ENCODE data around the gene AIF1.

AIF1 gene

DNA sequence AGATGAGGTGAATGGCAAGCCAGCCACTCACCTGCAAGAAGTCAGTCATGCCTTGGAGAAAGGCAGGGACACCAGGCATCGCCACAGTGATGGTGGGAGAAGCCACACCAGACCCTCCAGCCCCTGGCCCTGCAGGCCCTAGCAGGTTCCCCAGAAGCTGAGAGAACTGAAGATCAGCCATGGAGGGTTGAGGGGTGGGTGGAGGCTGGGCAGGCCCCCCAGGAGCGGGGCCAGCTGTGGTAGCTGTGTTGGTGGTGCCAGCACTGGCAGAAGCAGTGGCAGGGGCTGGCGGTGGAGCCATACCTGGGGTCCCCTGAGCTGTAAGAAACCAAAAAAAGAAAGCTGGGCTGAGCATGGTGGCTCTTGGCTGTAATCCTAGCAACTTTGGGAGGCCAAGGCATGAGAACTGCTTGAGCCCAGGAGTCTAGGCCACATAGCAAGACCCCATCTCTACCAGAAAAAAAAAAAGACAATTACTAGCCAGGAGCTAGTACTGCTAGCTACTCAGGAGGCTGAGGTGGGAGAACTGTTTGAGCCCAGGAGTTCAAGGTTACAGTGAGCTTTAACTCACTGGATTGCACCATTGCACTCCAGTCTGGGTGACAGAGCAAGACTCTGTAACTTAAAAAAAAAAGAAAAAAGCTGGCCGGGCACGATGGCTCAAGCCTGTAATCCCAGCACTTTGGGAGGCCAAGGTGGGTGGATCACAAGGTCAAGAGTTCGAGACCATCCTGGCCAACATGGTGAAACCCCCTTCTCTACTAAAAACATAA, 27.9 kb downstream of the AIF1 start:
- POLR2A ChIA-PET, result interaction anchor here (0.6 to 2.5 kb wide), 5 partner anchors 9 to 916 kb away, joined by 3 to 8 read pairs (median 4); no protein-coding TSS in a partner anchor
- TF ChIP-seq, protein P1, sequence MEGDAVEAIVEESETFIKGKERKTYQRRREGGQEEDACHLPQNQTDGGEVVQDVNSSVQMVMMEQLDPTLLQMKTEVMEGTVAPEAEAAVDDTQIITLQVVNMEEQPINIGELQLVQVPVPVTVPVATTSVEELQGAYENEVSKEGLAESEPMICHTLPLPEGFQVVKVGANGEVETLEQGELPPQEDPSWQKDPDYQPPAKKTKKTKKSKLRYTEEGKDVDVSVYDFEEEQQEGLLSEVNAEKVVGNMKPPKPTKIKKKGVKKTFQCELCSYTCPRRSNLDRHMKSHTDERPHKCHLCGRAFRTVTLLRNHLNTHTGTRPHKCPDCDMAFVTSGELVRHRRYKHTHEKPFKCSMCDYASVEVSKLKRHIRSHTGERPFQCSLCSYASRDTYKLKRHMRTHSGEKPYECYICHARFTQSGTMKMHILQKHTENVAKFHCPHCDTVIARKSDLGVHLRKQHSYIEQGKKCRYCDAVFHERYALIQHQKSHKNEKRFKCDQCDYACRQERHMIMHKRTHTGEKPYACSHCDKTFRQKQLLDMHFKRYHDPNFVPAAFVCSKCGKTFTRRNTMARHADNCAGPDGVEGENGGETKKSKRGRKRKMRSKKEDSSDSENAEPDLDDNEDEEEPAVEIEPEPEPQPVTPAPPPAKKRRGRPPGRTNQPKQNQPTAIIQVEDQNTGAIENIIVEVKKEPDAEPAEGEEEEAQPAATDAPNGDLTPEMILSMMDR (IDR thresholded peaks at IDR 0.05; ENCODE audit: control extremely low read depth, extremely low read depth, low read depth, missing control alignments), result no peak
- CTCF ChIA-PET, result interaction anchor here (1.1 to 1.6 kb wide), 5 partner anchors 9 to 87 kb away, joined by 3 to 6 read pairs (median 4); partner anchors contain the start of gene BAG6
- DNase-seq (ENCODE audit: extremely low spot score), result no peak

DNA sequence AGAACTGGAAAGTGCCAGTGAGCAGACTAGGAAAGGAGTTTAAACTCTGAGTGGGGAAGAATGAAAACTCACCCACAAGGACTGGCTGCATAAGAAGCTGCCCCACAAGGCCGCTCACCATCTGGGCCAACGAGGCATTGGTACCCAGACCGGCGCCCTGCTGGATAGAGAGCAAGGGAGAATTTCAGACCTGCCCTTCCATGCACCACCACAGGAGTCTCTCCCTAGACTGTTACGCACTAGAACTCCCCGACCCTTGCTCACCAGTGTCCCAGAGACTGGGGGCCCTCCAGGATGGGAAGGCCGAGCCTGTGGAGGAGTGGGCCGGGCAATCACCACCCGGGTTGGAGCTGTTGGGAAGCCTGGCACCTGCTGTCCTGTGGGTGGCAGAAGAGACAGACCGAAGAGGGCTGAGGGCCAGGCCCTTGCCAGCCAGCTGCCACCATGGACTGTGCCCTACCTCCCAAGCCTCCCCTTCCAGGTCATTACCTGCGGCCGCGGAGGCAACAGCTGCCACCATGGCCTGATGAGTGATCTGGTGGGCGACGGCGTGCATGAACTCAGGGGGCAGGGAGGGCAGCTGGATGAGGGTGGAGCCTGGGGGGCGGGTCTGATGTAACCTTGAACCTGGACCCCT, 28.9 kb downstream of the AIF1 start:
- TF ChIP-seq, protein P1 (IDR thresholded peaks at IDR 0.05; ENCODE audit: control extremely low read depth, extremely low read depth, low read depth, missing control alignments), result no peak
- ChIA-PET POLR2A (interaction anchor here (0.6 to 2.5 kb wide), 5 partner anchors 8 to 917 kb away, joined by 3 to 8 read pairs (median 4); no protein-coding TSS in a partner anchor), CTCF (interaction anchor here (1.0 to 1.6 kb wide), 8 partner anchors 9 to 88 kb away, joined by 3 to 6 read pairs (median 4); partner anchors contain the start of gene BAG6)
- no peak for DNase-seq (ENCODE audit: extremely low spot score)

DNA sequence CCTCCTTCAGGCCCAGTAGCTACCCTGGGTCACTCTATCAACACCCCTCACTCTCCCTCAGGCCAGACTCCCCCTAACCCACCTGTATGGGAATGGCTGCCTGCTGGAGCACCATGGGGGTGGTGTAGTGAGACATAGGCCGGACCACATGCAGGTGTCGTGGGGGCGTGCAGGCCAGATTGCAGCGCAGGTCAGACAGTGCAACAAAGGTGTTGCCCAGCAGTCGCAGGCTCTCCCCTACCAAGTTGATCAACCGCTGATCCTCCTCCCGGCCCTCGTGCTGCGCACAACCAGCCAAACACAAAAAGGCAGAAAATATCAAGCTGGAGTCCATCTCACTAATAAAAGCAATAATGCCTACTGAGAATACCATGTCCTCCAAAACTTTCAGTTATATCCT, 30.3 kb downstream of the AIF1 start:
- TF ChIP-seq, protein P1 (IDR thresholded peaks at IDR 0.05; ENCODE audit: control extremely low read depth, extremely low read depth, low read depth, missing control alignments), result no peak
- POLR2A ChIA-PET, result no interaction called here
- CTCF ChIA-PET, result interaction anchor here (1.3 to 1.6 kb wide), 3 partner anchors 10 to 18 kb away, joined by 3 to 5 read pairs (median 4); no protein-coding TSS in a partner anchor
- DNase-seq (ENCODE audit: extremely low spot score), result no peak

DNA sequence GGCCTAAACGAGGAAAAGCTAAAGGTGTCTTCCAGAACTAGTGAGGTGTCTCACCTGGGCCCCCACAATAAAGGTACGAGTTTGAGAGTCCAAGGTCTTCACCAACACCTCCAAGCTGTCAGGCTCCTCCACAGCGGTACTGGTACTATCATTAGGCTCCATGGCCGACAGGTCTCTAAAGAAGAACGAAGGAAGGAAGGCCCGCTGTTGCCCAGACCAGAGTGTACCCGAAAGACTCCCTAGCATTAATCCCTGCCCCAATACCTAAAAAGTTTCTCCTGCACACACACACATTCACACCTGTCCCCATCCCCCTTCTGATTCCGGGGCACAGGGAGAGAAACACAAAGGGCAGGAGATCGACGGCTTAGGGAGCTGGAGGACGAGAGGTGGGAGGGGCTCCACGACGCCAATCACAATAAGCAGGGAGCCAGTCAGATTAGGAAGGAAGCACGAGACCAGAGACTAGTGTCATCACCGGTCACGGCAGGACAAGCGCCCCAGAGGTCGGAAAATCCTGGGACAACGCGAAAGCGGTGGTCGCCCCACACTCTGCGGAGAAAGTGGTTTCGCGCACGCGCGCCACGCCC, 36.7 kb downstream of the AIF1 start:
- CTCF ChIA-PET, result interaction anchor here (1.0 to 3.3 kb wide), 13 partner anchors 8 to 211 kb away, joined by 3 to 27 read pairs (median 4); partner anchors contain the start of genes ATP6V1G2, GPANK1, NCR3 and NEU1
- POLR2A ChIA-PET, result interaction anchor here (0.6 to 2.5 kb wide), 11 partner anchors 8 to 188 kb away, joined by 3 to 15 read pairs (median 5); partner anchors contain the start of genes C6orf47, GPANK1, NCR3 and NFKBIL1
- DNase-seq (ENCODE audit: extremely low spot score), result peak; percentile 67
- TF ChIP-seq, protein P1 (IDR thresholded peaks at IDR 0.05; ENCODE audit: control extremely low read depth, extremely low read depth, low read depth, missing control alignments), result no peak

DNA sequence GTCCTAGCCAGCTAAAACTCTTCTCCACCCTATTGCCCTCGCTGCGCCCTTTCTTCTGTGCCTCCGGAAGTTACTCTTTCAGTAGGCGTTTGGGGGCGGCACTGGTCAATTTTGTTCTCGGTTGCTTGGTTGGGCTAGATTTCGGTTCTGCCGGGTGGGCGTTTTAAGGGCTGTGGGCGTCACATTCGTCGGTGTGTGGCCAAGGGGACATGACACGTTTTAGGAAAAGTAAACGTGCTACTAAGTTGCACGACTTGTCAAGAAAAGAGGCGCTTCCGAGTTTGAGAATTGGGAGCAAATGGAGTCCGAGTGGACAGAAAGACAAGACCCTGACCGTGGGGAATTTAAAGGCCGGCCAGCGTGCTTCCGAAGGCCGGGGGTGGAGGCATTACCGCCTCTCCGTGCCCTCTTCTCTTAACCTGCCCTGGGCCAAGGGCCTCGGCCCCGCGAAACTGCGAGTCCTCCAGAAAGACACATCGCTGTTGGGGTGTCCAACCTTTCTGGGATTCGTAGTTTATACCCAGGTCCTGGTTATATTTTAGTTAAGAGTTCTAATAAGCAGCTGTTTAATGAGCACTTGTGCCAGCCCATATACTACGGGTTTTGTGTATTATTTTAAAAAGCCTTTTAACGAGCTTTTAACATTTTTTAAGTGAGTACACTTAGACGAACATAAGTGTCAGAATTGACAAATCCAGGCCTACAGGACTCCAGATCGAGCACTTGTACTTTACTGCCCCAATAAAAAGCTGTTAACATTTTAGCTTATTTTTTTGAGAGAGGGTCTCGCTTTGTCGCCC, 38.1 kb downstream of the AIF1 start:
- TF ChIP-seq, protein P1 (IDR thresholded peaks at IDR 0.05; ENCODE audit: control extremely low read depth, extremely low read depth, low read depth, missing control alignments), result no peak
- ChIA-PET CTCF (interaction anchor here (0.9 to 3.3 kb wide), 8 partner anchors 10 to 245 kb away, joined by 3 to 27 read pairs (median 4); partner anchors contain the start of genes ATP6V1G2, EHMT2, GPANK1 and NEU1), POLR2A (interaction anchor here (0.7 to 2.5 kb wide), 8 partner anchors 7 to 175 kb away, joined by 3 to 15 read pairs (median 4); partner anchors contain the start of genes C6orf47, GPANK1, HSPA1A and HSPA1B)
- peak; percentile 90 for DNase-seq (ENCODE audit: extremely low spot score)

All from GM10248 (cell line).